Esophagus squamous epithelium (tissue), 5 donors: ENCODE results near the gene EDN2. TPM values are rescaled to one million over a fixed set of nuclear protein-coding genes. Genes with fewer than 3 reads are reported as not detected.

ENCODE experiments used
- DNase-seq: peaks from one replicate; lab custom pipeline; 2025; lab: John Stamatoyannopoulos, UW
- H3K27ac ChIP-seq, 4 donors: fragments of 200-600 bp; sonication (generic); one replicate each; pipeline ENCODE4 v1.5.1; 2016 to 2019; ENCODE audit warnings: mild to moderate bottlenecking in 1 of 4
- H3K27me3 ChIP-seq, 4 donors: fragments of 200-600 bp; sonication (generic); 1 replicate in 3 of 4; 2 replicates in 1 of 4; pipeline versions ENCODE4 v1.5.1 to v1.6.0; 2017 to 2021; ENCODE audit warnings: antibody characterized with exemption in 1 of 4
- H3K36me3 ChIP-seq, 3 donors: fragments of 200-600 bp; sonication (generic); one replicate each; pipeline ENCODE4 v1.5.1; 2016 to 2019
- H3K4me1 ChIP-seq, 3 donors: fragments of 200-600 bp; sonication (generic); one replicate each; pipeline ENCODE4 v1.5.1; 2017 to 2019
- H3K4me3 ChIP-seq, 4 donors: fragments of 200-600 bp; sonication (generic); 1 replicate in 3 of 4; 2 replicates in 1 of 4; pipeline ENCODE4 v1.5.1; 2016 to 2019; ENCODE audit warnings: mild to moderate bottlenecking in 2 of 4, moderate library complexity in 1 of 4
- H3K9me3 ChIP-seq, 3 donors: fragments of 200-600 bp; sonication (generic); one replicate each; pipeline ENCODE4 v1.5.1; 2016 to 2019
- POLR2A ChIP-seq, 4 donors: fragments of 450-650 bp; IDR thresholded peaks; one replicate each; pipeline ENCODE4 v1.6.1; 2017; ENCODE audit warnings: antibody characterized with exemption in 4 of 4, mild to moderate bottlenecking in 4 of 4, moderate library complexity in 3 of 4
- WGBS, 2 donors: methylation state at CpG; one replicate each; pipeline ENCODE4 v1.1.5; 2018; 5-methylcytosine and 5-hydroxymethylcytosine counted together
- intact Hi-C: fragments of 100-400 bp; cut with DNase I; formaldehyde crosslinking; loops from one replicate; pipeline ENCODE4 v1.15.0; 2022
- total RNA-seq, 4 donors: library from RNA; depleted of rRNA; stranded (reverse); fragments of >200 nt; gene quantifications; one replicate each; pipeline ENCODE4 v1.1.0, GENCODE V29; 2016
- TF ChIP-seq, protein P1 (sequence below), 6 experiments: fragments of 450-650 bp in 4 of 6; fragments of 200-600 bp in 2 of 6; sonication (generic) in 2 of 6; IDR thresholded peaks; one replicate each; pipeline ENCODE4 v1.5.1; 2016 to 2019; ENCODE audit warnings: antibody characterized with exemption in 6 of 6, mild to moderate bottlenecking in 4 of 6, moderate library complexity in 4 of 6
- donor health status: DM: yes; HTN: yes; CAD: no.

The EDN2 gene
- total RNA-seq, 4 donors from 2014 or later = 0.35 to 18.3 (median 1.4) TPM

DNA sequence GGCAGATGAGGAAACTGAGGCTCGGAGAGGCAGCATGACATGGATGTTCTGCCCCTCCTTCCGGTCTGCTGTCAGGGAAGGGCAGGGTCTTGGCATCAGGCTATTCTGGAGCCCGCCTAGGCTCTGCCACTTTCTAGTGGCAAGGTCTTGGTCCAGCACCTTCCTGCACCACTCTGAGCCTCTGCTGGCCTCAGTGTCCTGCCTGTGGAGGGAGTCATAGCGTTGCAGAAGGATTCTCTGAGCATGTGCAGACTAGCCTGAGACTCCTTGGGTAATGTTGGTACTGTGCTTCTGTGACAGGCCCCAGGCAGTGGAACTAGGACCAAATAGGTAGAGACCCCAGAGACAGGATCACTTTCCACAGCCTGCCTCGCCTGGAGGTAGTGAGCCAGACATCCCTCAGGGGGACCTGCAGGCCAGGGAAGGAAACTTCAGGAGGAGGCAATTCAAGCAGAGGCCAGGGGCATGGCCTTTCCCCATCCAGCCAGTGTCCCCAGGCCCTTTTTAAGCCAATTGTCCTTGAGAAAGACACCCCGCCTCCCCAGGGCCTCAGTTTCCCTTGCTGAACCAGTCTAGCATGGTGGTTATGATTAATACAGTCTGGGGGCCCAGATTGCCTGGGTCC lies 10.6 kb downstream of the EDN2 start:
- Histone ChIP-seq H3K36me3 (no peaks in the 10 kb centered on the region), H3K27ac (peak overlapping the region in 3 of 4 donors; percentile 71 to 77 (median 72)), H3K4me1 (peaks cover 36 to 55% (median 36%) of the 10 kb centered on the region in 3 donors), H3K27me3 (no peaks in the 10 kb centered on the region), H3K4me3 (no peak overlapping the region), H3K9me3 (no peaks in the 10 kb centered on the region)
- DNase-seq = no peak
- 80% methylated on average over 5 of the region's 6 CpGs for WGBS, 2 donors
- TF ChIP-seq, protein P1, sequence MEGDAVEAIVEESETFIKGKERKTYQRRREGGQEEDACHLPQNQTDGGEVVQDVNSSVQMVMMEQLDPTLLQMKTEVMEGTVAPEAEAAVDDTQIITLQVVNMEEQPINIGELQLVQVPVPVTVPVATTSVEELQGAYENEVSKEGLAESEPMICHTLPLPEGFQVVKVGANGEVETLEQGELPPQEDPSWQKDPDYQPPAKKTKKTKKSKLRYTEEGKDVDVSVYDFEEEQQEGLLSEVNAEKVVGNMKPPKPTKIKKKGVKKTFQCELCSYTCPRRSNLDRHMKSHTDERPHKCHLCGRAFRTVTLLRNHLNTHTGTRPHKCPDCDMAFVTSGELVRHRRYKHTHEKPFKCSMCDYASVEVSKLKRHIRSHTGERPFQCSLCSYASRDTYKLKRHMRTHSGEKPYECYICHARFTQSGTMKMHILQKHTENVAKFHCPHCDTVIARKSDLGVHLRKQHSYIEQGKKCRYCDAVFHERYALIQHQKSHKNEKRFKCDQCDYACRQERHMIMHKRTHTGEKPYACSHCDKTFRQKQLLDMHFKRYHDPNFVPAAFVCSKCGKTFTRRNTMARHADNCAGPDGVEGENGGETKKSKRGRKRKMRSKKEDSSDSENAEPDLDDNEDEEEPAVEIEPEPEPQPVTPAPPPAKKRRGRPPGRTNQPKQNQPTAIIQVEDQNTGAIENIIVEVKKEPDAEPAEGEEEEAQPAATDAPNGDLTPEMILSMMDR (IDR thresholded peaks at IDR 0.05) = no peak
- TF ChIP-seq POLR2A (IDR thresholded peaks at IDR 0.05) = no peak
- intact Hi-C loops = no loop called here

DNA sequence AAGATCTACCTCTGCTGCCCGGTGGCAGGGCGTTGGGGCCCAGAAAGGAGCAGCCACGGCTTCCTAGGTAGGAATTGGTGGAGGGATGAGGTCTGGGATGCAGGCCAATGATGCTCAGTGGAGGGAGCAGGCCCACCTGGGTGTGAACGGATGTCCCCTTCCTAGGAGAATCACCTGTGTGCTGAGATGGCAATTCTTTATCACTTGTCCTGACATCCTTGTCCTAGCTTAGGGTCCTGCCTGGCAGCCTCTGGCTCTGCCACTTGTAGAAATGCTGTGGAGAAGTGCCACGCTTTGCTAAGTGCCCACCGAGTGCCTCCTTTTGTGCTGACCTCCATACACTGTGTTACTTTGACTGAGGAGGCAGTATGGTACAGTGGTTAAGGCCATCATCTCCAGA lies 12.8 kb downstream of the EDN2 start:
- 73 to 80% methylated on average over 2 to 6 of the region's 6 CpGs for WGBS, 2 donors
- no peak overlapping the region for H3K27ac ChIP-seq
- no peaks in the 10 kb centered on the region for H3K36me3 ChIP-seq
- TF ChIP-seq POLR2A (IDR thresholded peaks at IDR 0.05) = no peak
- TF ChIP-seq, protein P1 (IDR thresholded peaks at IDR 0.05) = no peak
- DNase-seq = no peak
- peaks cover 0 to 5% (median 0%) of the 10 kb centered on the region in 4 donors for H3K27me3 ChIP-seq
- peaks cover 35 to 52% (median 36%) of the 10 kb centered on the region in 3 donors for H3K4me1 ChIP-seq
- intact Hi-C loops = no loop called here
- no peaks in the 10 kb centered on the region for H3K9me3 ChIP-seq
- H3K4me3 ChIP-seq = no peak overlapping the region

DNA sequence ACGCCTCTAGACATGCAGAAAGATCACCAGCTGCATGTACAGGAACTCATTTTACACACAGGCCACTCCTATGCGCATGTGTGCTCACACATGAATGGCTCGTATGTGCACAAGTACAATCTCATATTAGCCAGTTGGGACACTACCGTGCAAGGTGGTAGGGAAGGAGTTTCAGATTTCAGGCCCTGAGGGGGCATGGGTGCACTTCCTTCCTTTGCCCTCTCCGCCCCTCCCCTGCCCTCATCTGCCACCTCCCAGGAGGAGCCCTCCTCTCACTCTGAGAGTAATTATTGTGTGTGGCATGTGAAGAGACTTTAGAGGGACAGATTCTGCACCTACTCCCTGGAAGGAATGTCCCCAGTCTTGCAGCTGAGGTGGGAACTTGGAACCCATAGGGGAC lies 14.8 kb downstream of the EDN2 start:
- Histone ChIP-seq H3K9me3 (no peaks in the 10 kb centered on the region), H3K4me3 (no peak overlapping the region), H3K27me3 (peaks cover 0 to 5% (median 0%) of the 10 kb centered on the region in 4 donors), H3K36me3 (no peaks in the 10 kb centered on the region), H3K27ac (no peak overlapping the region), H3K4me1 (peaks cover 21 to 48% (median 22%) of the 10 kb centered on the region in 3 donors)
- intact Hi-C loops = no loop called here
- no peak for DNase-seq
- TF ChIP-seq, protein P1 (IDR thresholded peaks at IDR 0.05) = no peak
- no peak for TF ChIP-seq POLR2A (IDR thresholded peaks at IDR 0.05)
- WGBS, 2 donors = 46 to 51% methylated on average over 3 to 4 of the region's 5 CpGs

DNA sequence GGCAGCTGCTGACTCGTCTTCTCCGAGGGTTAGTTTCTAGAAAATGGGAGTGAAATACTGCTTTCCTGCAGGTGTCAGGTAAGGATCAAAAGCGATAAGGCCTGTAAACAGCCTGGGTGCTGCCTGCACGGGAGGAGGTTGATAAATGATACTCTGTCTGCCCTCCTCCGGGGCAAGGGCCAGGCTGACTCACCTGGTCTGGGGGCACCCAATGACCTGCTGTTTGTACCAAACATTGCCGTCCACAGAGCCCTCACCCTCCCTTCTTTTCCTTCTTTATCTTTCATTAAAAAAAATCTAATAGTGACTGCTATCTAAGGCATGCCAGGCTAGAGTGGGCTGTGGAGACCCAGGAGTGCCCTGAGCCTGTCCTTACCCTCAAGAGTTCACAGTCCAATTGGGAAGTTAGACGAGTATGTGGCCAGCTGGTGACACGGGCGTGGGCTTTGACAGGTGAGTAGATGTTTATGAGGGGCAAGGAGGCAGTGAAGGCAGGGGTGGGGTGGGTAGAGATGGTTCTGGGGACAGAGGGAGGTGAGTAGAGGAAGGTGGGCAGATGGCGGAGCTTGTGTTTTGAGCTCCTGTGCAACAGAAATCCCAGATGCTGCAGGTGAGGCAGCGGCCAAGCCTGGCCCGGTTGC lies 16.2 kb downstream of the EDN2 start:
- intact Hi-C loops = no loop called here
- Histone ChIP-seq H3K36me3 (no peaks in the 10 kb centered on the region), H3K27ac (no peak overlapping the region), H3K9me3 (no peaks in the 10 kb centered on the region), H3K27me3 (peaks cover 0 to 5% (median 0%) of the 10 kb centered on the region in 4 donors), H3K4me3 (no peak overlapping the region), H3K4me1 (peaks cover 8 to 34% (median 11%) of the 10 kb centered on the region in 3 donors)
- TF ChIP-seq, protein P1 (IDR thresholded peaks at IDR 0.05) = no peak
- no peak for TF ChIP-seq POLR2A (IDR thresholded peaks at IDR 0.05)
- DNase-seq = no peak
- WGBS, 2 donors = 65 to 71% methylated on average over 11 to 12 of the region's 12 CpGs

DNA sequence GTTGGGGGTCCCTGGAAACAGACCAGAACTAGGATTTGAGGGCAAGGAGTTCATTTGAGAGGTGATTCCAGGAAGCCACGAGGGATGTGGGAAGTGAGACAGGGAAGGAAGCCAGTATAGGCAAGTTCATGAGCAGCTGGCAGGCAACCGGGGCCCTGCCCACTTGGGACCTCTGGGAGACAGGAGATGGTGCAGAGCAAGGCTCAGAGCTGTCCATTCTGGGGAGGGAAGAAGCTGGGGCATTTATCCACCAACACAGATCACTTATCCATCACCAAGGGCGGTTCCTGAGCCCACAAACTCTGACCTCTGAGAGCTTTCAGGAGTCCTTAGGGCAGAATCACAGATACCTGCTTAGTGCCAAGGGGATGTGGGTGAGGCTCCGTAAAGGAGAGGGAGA lies 16.8 kb downstream of the EDN2 start:
- H3K36me3 ChIP-seq = no peaks in the 10 kb centered on the region
- WGBS, 2 donors = 23 to 52% methylated on average over 3 to 4 of the region's 4 CpGs
- H3K4me1 ChIP-seq = peaks cover 8 to 33% (median 11%) of the 10 kb centered on the region in 3 donors
- TF ChIP-seq, protein P1 (IDR thresholded peaks at IDR 0.05) = no peak
- TF ChIP-seq POLR2A (IDR thresholded peaks at IDR 0.05) = no peak
- H3K4me3 ChIP-seq = no peak overlapping the region
- peaks cover 0 to 5% (median 0%) of the 10 kb centered on the region in 4 donors for H3K27me3 ChIP-seq
- no peaks in the 10 kb centered on the region for H3K9me3 ChIP-seq
- intact Hi-C loops = no loop called here
- H3K27ac ChIP-seq = no peak overlapping the region
- no peak for DNase-seq
